ENCODE measurements around the gene SLC2A4.

DNA sequence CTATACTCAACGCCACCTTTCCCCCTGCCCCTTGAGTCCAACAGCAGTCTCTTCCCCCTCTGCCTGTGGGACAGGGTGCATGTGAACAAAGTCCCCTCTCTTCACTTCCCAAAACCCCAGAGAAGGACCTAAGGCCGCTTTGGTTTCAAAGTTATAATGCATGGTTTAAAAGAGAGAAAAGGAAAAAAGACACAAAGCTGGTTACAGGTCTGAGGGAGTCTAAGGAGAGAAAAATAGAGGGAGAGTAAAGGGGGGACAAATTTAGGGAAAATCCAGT, 38.1 kb upstream of the SLC2A4 start:
- TF ChIP-seq ZNF274 (IDR thresholded peaks at IDR 0.05; ENCODE audit: low read depth, low read length) (no peak), YY1 (IDR thresholded peaks at IDR 0.05; ENCODE audit: insufficient read depth, insufficient read length) (no peak)
